Measurements from ENCODE around the gene CROCC2.

CROCC2 gene

DNA sequence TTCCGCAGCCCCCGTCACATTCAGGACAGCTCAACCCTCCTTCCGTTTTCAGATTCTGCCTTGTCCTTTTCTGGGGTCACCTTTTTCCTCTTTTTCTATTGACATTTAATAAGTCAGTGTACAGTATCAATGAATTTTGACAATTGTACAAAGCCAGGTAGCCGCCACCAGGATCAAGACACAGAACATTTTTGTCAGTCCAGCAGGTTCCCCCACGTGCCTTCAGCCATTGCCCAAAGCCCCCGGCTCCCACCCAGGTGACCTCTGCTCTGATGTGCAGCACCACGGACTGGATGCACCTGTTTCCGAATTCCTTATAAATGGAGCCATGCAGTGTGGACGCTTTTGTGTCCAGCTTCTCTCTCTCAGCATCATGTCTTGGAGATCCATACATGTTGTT, 30.0 kb downstream of the CROCC2 start:
- H3K27me3 Mint-ChIP-seq, result peaks cover 4% of the 10 kb centered on the region
- H3K4me3 Mint-ChIP-seq, result no peak overlapping the region
- no peak overlapping the region for H3K27ac Mint-ChIP-seq
- no peak for ATAC-seq
- H3K4me1 Mint-ChIP-seq, result no peaks in the 10 kb centered on the region
- H3K36me3 Mint-ChIP-seq (ENCODE audit: low read depth), result no peaks in the 10 kb centered on the region
- H3K9me3 Mint-ChIP-seq, result peaks cover 5% of the 10 kb centered on the region
- DNase-seq, result no peak

DNA sequence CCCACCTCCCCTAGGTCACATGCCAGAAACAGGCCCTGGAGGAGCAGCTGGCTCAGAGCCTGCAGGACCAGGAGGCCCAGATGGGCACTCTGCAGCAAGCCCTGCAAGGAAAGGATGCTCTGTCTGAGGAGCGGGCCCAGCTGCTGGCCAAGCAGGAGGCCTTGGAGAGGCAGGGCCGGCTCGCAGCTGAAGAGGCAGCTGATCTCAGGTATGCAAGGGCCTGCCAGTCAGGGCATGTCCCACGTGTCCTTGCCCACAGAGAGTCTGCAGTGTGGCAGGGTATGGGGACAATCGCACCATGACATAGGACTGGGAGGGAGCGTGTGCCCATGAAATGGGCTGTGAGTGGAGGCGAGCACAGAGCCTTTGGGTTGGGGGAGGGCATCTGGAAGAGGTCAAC, 39.9 kb downstream of the CROCC2 start:
- Mint-ChIP-seq H3K27ac (no peak overlapping the region), H3K27me3 (peaks cover 4% of the 10 kb centered on the region), H3K4me3 (no peak overlapping the region), H3K4me1 (no peaks in the 10 kb centered on the region), H3K36me3 (ENCODE audit: low read depth) (no peaks in the 10 kb centered on the region), H3K9me3 (no peaks in the 10 kb centered on the region)
- ATAC-seq, result no peak
- DNase-seq, result no peak

DNA sequence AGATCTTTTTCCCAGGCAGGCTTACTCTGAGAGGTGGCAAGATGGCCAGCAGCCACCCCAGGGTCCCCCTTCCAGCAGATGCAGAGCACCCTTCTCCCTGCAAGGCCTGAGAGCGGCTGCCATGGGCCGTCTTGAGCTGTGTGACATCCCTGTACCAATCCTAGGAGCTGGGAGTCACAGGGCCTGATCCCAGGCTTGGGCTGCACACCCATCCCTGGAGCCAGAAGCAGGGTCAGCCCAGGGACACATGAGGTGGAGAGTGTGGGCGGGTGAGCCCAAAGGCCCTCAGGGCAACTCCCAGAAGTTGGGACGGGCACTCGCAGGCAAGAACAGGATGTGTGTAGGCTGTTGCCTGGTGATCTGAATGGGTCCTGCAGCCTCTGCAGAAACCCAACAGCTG, 40.5 kb downstream of the CROCC2 start:
- peak; percentile 31 for ATAC-seq
- no peak for DNase-seq
- Mint-ChIP-seq H3K36me3 (ENCODE audit: low read depth) (no peaks in the 10 kb centered on the region), H3K27ac (no peak overlapping the region), H3K27me3 (no peaks in the 10 kb centered on the region), H3K4me3 (no peak overlapping the region), H3K4me1 (no peaks in the 10 kb centered on the region), H3K9me3 (no peaks in the 10 kb centered on the region)

DNA sequence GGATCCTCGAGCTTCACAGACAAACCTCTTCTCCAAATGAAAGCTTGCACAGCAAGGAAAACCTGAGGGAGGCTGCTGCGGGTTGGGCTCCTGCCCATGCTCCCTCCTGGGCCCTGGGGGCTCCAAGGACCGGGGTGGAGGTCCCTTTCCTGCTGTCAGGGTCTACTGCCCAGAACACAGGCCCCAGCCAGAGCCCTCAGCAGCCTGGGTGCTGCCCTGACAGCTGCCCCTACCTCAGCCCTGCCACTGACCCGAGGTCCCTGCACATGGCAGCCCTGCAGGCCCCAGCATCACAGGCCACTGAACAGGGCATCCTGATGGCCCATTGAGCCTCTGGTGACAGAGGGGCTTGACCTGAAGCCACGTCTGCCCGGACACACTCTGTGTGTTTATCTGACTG, 41.0 kb downstream of the CROCC2 start:
- H3K27ac Mint-ChIP-seq, result no peak overlapping the region
- DNase-seq, result no peak
- no peak for ATAC-seq
- H3K9me3 Mint-ChIP-seq, result no peaks in the 10 kb centered on the region
- no peaks in the 10 kb centered on the region for H3K27me3 Mint-ChIP-seq
- no peak overlapping the region for H3K4me3 Mint-ChIP-seq
- H3K36me3 Mint-ChIP-seq (ENCODE audit: low read depth), result no peaks in the 10 kb centered on the region
- no peaks in the 10 kb centered on the region for H3K4me1 Mint-ChIP-seq

DNA sequence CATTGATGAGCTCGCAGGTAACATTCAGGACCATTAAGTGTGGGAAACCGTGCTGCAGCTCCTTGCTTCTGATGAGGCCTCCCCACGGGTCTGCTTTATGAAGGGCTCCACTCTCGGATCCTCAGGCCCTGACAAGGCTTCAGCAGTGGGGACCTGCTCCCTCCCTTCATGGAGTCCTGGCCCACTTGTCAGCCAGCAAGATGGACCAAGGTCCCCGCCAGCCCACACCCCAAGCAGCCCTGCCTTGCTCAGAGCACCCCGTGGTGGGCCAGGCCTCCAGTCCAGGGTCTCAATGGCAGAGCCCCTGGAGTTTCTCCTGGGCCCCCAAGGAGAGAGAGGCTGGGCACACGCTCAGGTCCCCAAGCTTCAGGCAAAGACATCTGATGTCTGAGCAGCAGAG, 41.5 kb downstream of the CROCC2 start:
- H3K27me3 Mint-ChIP-seq, result no peaks in the 10 kb centered on the region
- ATAC-seq (no peak), DNase-seq (no peak)
- H3K4me3 Mint-ChIP-seq, result no peak overlapping the region
- H3K36me3 Mint-ChIP-seq (ENCODE audit: low read depth), result no peaks in the 10 kb centered on the region
- no peak overlapping the region for H3K27ac Mint-ChIP-seq
- no peaks in the 10 kb centered on the region for H3K4me1 Mint-ChIP-seq
- no peaks in the 10 kb centered on the region for H3K9me3 Mint-ChIP-seq

DNA sequence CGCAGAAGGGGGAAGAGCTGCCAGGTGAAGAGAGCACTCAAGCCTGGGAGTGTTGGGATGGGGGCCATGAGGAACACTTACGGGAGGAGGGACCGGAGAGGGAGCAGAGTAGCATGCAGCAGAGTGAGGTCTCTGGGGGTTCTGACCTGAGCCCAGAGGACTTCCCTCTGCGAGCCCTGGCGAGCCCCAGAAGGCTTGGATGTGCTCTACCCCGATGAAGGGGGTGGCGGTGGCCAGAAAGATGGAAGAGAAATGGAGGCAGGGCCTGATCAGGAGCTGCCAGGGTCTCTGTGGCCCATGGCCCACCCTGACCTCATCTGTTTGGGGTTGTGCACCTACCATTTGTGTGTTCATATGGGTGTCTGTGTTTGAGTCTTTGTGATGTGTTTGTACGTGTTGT, 42.0 kb downstream of the CROCC2 start:
- no peak for ATAC-seq
- H3K36me3 Mint-ChIP-seq (ENCODE audit: low read depth), result no peaks in the 10 kb centered on the region
- H3K9me3 Mint-ChIP-seq, result no peaks in the 10 kb centered on the region
- no peaks in the 10 kb centered on the region for H3K4me1 Mint-ChIP-seq
- H3K27ac Mint-ChIP-seq, result no peak overlapping the region
- no peak overlapping the region for H3K4me3 Mint-ChIP-seq
- DNase-seq, result no peak
- no peaks in the 10 kb centered on the region for H3K27me3 Mint-ChIP-seq

DNA sequence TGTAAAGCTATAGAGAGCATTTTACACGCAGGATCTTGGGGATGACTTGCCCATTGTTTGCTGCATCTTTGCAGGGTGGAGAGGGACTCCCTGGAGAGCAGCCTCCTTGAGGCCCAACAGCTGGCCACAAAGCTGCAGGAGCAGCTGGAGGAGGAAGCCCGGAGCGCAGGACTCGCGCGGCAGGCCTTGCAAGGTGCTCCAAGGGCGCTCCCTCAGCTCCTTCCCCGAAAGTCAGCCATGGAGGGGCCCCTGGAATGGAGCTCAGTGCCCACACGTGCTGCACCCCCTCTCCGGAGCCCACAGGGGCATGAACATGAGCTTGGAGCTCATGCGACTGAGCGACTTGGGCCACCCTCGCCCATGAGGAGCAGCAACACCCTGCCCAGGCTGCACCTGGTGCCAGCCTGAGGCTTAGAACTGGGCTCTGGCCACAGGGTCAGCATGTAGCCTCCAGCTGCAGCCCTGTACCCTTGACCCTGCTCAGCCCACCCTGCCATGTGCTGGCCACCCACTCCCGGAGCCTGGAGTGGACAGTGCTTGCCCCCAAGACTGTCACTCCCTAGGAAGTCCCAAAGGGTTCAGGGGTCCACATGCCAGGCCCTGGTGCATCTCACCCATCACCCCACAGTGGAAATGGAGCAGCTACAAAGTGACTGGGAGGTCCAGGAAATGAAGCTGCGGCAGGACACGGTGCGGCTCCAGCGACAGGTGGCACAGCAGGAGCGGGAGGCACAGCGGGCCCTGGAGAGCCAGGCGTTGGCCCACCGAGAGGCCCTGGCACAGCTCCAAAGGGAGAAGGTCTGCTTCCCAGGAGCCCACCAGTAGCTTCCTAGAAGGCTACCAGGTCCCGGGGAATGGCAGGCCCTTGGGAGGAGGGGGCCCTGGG, 43.0 kb downstream of the CROCC2 start:
- no peaks in the 10 kb centered on the region for H3K9me3 Mint-ChIP-seq
- H3K4me3 Mint-ChIP-seq, result no peak overlapping the region
- H3K27ac Mint-ChIP-seq, result no peak overlapping the region
- H3K36me3 Mint-ChIP-seq (ENCODE audit: low read depth), result no peaks in the 10 kb centered on the region
- no peak for ATAC-seq
- DNase-seq, result no peak
- H3K27me3 Mint-ChIP-seq, result no peaks in the 10 kb centered on the region
- H3K4me1 Mint-ChIP-seq, result no peaks in the 10 kb centered on the region

DNA sequence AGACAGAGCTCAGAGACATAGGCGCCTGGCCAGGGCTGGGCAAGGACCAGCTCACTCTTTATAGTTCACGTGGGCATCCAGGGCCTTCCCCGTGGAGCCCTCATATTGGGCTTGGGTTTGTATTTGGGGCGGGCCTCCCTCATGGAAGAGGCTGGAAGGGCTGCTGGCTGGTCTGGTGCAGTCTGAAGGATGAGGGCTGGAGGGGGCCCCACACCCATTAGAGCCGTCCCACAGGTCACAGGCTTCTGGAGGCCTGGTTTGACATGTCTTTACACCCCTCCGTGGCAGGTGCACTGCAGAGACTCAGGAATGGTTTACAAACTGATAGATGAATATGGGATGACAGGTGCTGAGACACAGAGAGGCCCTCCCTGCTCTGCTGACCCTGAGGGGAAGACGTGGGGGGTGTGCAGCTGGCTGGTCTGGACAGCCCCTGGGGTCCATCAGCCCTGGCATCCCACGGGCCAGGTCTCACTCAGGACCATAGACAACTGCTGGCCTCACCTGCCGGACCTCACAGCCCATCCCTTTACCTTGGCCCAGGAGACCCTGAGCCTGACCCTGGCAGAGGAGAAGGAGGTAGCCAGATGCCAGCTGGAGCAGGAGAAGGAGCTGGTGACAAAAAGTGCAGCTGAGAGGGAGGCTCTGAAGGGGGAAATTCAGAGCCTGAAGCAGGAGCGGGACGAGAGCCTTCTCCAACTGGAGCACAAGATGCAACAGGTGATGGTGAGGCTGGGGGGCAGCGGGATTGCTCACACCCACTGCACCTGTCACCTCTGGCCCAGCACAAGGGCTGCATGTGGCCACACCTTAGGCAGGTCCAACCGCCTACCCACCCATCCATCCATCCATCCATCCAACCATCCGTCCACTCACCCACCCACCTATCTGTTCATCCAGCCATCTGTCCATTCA, 43.9 kb downstream of the CROCC2 start:
- DNase-seq (no peak), ATAC-seq (no peak)
- Mint-ChIP-seq H3K27ac (no peak overlapping the region), H3K4me3 (no peak overlapping the region), H3K4me1 (no peaks in the 10 kb centered on the region), H3K27me3 (no peaks in the 10 kb centered on the region), H3K36me3 (ENCODE audit: low read depth) (no peaks in the 10 kb centered on the region), H3K9me3 (no peaks in the 10 kb centered on the region)

DNA sequence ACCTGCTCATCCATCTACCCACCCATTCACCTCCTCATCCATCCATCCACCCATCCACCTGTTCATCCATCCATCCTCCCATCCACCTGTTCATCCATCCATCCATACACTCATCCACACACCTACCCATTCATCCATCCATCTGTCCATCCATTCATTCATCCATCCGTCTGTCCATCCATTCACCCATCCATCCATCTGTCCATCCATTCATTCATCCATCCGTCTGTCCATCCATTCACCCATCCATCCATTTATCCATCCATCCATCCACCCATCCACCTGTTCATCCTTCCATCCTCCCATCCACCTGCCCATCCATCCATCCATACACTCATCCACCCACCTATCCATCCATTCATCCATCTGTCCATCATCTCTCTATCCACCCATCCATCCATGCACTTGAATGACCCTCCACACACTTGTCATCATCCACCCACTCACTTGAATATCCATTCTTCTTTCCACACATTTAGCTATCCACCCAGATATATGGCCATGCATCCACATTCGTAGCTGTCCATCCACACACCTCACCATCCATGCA, 45.0 kb downstream of the CROCC2 start:
- H3K27ac Mint-ChIP-seq, result no peak overlapping the region
- no peaks in the 10 kb centered on the region for H3K27me3 Mint-ChIP-seq
- H3K36me3 Mint-ChIP-seq (ENCODE audit: low read depth), result no peaks in the 10 kb centered on the region
- DNase-seq, result no peak
- no peaks in the 10 kb centered on the region for H3K9me3 Mint-ChIP-seq
- no peak overlapping the region for H3K4me3 Mint-ChIP-seq
- no peak for ATAC-seq
- H3K4me1 Mint-ChIP-seq, result no peaks in the 10 kb centered on the region

DNA sequence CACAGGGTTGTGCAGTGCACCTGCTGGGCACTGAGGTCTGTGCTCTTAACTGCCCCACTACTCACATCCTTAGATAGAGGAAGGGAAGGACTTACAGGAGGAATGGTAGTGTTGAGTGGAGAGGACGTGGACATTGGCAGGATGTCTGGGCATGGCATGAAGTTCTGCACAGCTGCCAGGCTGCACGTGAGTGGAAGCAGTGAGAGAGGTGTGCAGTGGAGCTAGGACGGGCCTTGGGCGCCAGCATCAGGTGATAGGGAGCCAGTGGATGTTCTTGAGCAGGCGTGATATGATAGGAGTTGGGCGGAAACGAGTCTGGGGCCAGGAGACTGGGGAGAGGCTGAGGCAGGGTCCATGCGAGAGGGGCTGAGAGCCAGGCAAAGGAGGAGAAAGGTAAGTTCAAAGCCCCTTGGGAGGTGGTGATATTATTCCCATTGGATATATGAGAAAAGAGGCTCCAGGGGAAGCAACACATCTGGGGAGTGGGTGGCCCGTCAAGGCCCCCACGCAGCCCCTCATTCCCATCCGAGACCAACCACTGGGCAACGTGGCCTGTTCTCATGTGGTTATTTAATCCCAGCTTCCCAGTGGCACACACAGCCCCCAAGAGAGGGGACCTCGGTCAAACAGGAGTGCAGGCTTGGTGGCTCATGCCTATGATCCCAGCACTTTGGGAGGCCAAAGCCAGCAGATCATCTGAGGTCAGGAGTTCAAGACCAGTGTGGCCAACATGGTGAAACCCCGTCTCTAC, 46.5 kb downstream of the CROCC2 start:
- Mint-ChIP-seq H3K27me3 (no peaks in the 10 kb centered on the region), H3K9me3 (no peaks in the 10 kb centered on the region), H3K4me3 (no peak overlapping the region), H3K27ac (no peak overlapping the region), H3K36me3 (ENCODE audit: low read depth) (no peaks in the 10 kb centered on the region), H3K4me1 (no peaks in the 10 kb centered on the region)
- DNase-seq (no peak), ATAC-seq (no peak)

DNA sequence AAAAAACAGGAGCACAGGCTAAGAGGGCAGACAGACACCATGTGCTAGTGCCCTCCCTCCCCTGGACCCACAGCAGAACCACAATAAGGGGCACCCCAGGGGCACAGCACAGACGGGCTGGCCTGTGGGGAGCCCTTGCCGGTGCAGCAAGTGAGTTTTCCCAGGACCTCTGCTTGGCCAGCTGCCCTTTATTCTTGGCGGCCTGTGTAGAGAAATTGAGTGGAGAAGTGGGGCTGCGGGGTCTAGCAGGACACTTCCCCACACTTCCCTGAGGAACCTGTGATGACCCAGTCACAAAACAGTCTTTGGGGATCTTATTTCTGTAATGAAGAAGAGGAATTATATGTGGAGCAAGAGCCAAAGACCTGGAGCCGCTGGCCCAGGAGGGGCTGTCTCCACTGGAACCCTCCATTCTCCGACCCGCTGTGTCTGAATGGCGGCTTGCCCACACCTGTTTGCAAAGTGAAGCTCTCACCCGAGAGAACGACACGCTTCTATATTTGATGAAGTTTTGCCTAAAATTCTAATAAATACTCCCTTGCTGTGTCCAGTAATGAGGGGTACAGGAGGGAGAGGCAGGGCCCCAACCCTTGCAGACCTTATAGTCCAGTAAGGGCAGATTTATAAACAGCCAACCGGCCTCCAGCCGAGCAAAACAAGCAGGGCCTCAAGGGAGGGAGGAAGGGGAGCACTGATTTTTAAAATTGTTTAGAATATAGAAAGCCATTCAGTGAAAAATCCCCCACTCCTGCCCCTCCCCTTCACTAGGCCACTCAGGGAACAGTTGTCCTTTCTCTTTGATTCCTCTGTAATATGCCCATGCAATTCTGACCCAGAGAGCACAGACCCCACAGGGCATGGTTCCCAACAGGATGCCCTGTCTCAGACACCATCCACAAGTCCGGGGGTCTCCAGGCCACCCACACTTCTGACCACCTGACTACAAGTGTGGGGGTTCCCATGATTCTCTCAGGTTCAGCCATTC, 47.6 kb downstream of the CROCC2 start:
- DNase-seq (no peak), ATAC-seq (no peak)
- H3K4me1 Mint-ChIP-seq, result no peaks in the 10 kb centered on the region
- H3K27me3 Mint-ChIP-seq, result no peaks in the 10 kb centered on the region
- no peak overlapping the region for H3K4me3 Mint-ChIP-seq
- H3K27ac Mint-ChIP-seq, result no peak overlapping the region
- no peaks in the 10 kb centered on the region for H3K36me3 Mint-ChIP-seq (ENCODE audit: low read depth)
- H3K9me3 Mint-ChIP-seq, result no peaks in the 10 kb centered on the region

DNA sequence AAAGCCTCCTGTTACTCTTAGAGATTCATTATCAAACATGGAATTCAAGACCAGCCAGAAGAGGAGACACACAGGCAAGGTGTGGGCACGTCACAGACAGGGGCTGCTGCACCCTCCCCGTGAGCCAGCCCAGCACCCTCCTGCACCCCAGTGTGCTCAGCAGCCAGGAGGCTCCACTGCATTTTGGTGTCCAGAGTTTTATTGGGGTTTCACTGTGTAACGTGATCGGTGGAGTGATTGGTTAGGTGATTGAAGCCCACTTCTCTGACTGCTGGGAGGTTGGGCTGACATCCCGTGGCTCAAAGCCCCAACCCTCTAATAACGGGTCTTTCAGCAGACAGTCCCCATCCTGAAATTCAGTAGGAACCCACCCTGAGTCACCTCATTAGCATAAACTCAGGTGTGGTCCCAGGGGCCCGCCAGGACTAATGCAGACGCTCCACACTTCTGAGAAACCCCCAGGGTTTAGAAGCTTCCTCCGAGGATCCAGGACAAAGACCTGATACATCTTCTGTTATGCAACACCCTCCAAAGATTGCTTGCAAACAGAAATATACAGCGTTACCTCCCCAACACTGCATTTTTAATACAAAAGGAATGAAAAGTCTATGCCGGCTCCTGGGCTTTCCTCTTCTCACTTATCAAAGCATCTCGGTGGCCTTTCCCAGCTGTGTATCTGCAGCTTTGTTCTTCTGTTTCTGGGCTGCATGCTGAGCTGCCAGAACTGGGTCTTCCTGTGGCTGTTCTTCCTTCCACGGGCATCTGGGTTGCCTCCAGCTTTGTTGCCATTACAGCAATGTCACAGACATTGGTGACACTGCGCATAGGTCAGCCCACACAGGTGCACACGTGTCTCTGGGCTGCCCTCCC, 48.5 kb downstream of the CROCC2 start:
- DNase-seq (no peak), ATAC-seq (no peak)
- no peaks in the 10 kb centered on the region for H3K36me3 Mint-ChIP-seq (ENCODE audit: low read depth)
- H3K27me3 Mint-ChIP-seq, result no peaks in the 10 kb centered on the region
- no peaks in the 10 kb centered on the region for H3K9me3 Mint-ChIP-seq
- no peak overlapping the region for H3K4me3 Mint-ChIP-seq
- H3K27ac Mint-ChIP-seq, result no peak overlapping the region
- H3K4me1 Mint-ChIP-seq, result no peaks in the 10 kb centered on the region
